Astrocyte (in vitro differentiated cells and primary cell): Measurements from ENCODE around the gene AFG1L. TPM values are rescaled to one million over a fixed set of nuclear protein-coding genes. Genes with fewer than 3 reads are reported as not detected.

ENCODE experiments used
- DNase-seq: peaks from one replicate; pipeline ENCODE4 v3.0.0-alpha.2; 2010; ENCODE audit warnings: low read depth
- FAIRE-seq: peaks from 2 replicates; lab custom pipeline; 2011; peaks lifted over from hg19 to GRCh38; lab: Jason Lieb, UNC
- H2AFZ ChIP-seq: 2 replicates; pipeline ENCODE4 v1.6.0; 2012; ENCODE audit warnings: low read depth, low read length, inconsistent platforms
- H3K27ac ChIP-seq: 2 replicates; pipeline ENCODE4 v1.5.1; 2011; ENCODE audit warnings: low read depth, low read length, inconsistent platforms
- H3K27me3 ChIP-seq: 2 replicates; pipeline ENCODE4 v1.6.0; 2011; ENCODE audit warnings: low read length, inconsistent platforms; ENCODE audit not compliant: insufficient read depth
- H3K36me3 ChIP-seq: 2 replicates; pipeline ENCODE4 v1.5.1; 2011; ENCODE audit warnings: low read length, inconsistent platforms; ENCODE audit not compliant: insufficient read depth
- H3K4me1 ChIP-seq: 2 replicates; pipeline ENCODE4 v1.5.1; 2011; ENCODE audit warnings: low read length, inconsistent platforms; ENCODE audit not compliant: insufficient read depth
- H3K4me2 ChIP-seq: 2 replicates; pipeline ENCODE4 v1.6.0; 2012; ENCODE audit warnings: low read length, inconsistent platforms
- H3K4me3 ChIP-seq: 2 replicates; pipeline ENCODE4 v1.5.1; 2011; ENCODE audit warnings: low read depth, mild to moderate bottlenecking, low read length, inconsistent platforms; ENCODE audit not compliant: insufficient read depth
- H3K79me2 ChIP-seq: 2 replicates; pipeline ENCODE4 v1.6.0; 2012; ENCODE audit warnings: mild to moderate bottlenecking, low read length, inconsistent platforms; ENCODE audit not compliant: insufficient read depth
- H3K9ac ChIP-seq: 2 replicates; pipeline ENCODE4 v1.6.0; 2012; ENCODE audit warnings: mild to moderate bottlenecking, low read length, inconsistent platforms
- H3K9me3 ChIP-seq: 2 replicates; pipeline ENCODE4 v1.5.1; 2012; ENCODE audit warnings: low read depth, mild to moderate bottlenecking, low read length, inconsistent platforms; ENCODE audit not compliant: insufficient read depth
- H4K20me1 ChIP-seq: 2 replicates; pipeline ENCODE4 v1.6.0; 2012; ENCODE audit warnings: low read length, inconsistent platforms; ENCODE audit not compliant: insufficient read depth
- H3K27ac Mint-ChIP-seq: one replicate; pipeline ENCODE4 v1.8.0; 2021; ENCODE audit warnings: mild to moderate bottlenecking, mixed read lengths; ENCODE audit not compliant: unreplicated experiment
- H3K27me3 Mint-ChIP-seq: one replicate; pipeline ENCODE4 v1.8.0; 2021; ENCODE audit warnings: low read depth, mixed read lengths; ENCODE audit not compliant: unreplicated experiment
- H3K36me3 Mint-ChIP-seq: one replicate; pipeline ENCODE4 v1.8.0; 2021; ENCODE audit warnings: low read depth, mixed read lengths; ENCODE audit not compliant: unreplicated experiment
- H3K4me1 Mint-ChIP-seq: one replicate; pipeline ENCODE4 v1.8.0; 2021; ENCODE audit warnings: low read depth, mixed read lengths; ENCODE audit not compliant: unreplicated experiment
- H3K4me3 Mint-ChIP-seq: one replicate; pipeline ENCODE4 v1.8.0; 2021; ENCODE audit warnings: mild to moderate bottlenecking, moderate library complexity, mixed read lengths; ENCODE audit not compliant: unreplicated experiment
- H3K9me3 Mint-ChIP-seq: one replicate; pipeline ENCODE4 v1.8.0; 2021; ENCODE audit warnings: mild to moderate bottlenecking, mixed read lengths; ENCODE audit not compliant: unreplicated experiment
- CTCF ChIP-seq: IDR thresholded peaks from 2 replicates; pipeline ENCODE4 v1.5.1; 2011; ENCODE audit warnings: low read depth, mild to moderate bottlenecking, inconsistent platforms, low read length, moderate library complexity; ENCODE audit not compliant: insufficient read depth
- EZH2 ChIP-seq: IDR thresholded peaks from 2 replicates; pipeline ENCODE4 v1.6.1; 2012; ENCODE audit warnings: mild to moderate bottlenecking, low read length, inconsistent platforms; ENCODE audit not compliant: insufficient read depth
- total RNA-seq: library from RNA; stranded (reverse); gene quantifications from 2 replicates; pipeline ENCODE4 v1.2.1, GENCODE V29; 2021

Gene AFG1L
- total RNA-seq, 1 donor from 2014 or later, result 7.9 TPM

- Mint-ChIP-seq H3K27ac (no peak overlapping the region), H3K4me3 (no peak overlapping the region), H3K27me3 (no peaks in the 10 kb centered on the region), H3K9me3 (no peaks in the 10 kb centered on the region), H3K36me3 (no peaks in the 10 kb centered on the region), H3K4me1 (peaks cover 13% of the 10 kb centered on the region)
- Histone ChIP-seq H3K9me3 (no peaks in the 10 kb centered on the region), H3K4me2 (no peak overlapping the region), H3K79me2 (no peaks in the 10 kb centered on the region), H2AFZ (no peak overlapping the region), H3K9ac (no peak overlapping the region), H3K4me3 (no peak overlapping the region), H3K27me3 (no peaks in the 10 kb centered on the region), H4K20me1 (no peaks in the 10 kb centered on the region), H3K27ac (no peak overlapping the region), H3K4me1 (no peaks in the 10 kb centered on the region), H3K36me3 (no peaks in the 10 kb centered on the region)
- no peak for FAIRE-seq
- no peak for TF ChIP-seq CTCF
- TF ChIP-seq EZH2, result no peak
- DNase-seq, result no peak
Measured at GRCh38 chr6:108469316-108469715, 174.5 kb downstream of the AFG1L start.

DNA sequence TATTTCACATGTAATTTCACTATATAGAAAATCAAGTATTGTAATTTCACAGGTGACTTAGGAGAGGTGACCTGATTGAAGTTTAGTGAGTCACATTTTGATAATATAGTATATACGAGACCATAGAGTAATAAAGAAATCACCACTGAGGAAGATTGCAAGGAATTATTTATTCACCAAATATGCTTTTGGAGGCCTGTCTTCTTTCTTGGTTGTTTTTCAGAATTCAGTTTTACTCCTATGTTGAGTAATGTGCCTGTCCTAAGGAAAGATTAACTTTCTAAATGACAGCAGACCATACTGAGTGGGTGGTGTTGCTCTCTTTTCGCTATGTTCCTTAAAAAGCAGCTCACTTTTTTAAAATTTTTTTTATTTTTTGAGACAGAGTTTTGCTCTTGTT, 178.3 kb downstream of the AFG1L start:
- no peak overlapping the region for H3K4me3 Mint-ChIP-seq
- Histone ChIP-seq H3K4me3 (no peak overlapping the region), H3K79me2 (no peaks in the 10 kb centered on the region), H4K20me1 (no peaks in the 10 kb centered on the region), H3K4me1 (no peaks in the 10 kb centered on the region), H3K9me3 (no peaks in the 10 kb centered on the region), H3K27me3 (no peaks in the 10 kb centered on the region), H2AFZ (no peak overlapping the region), H3K27ac (no peak overlapping the region), H3K9ac (no peak overlapping the region), H3K36me3 (no peaks in the 10 kb centered on the region), H3K4me2 (no peak overlapping the region)
- H3K27me3 Mint-ChIP-seq, result no peaks in the 10 kb centered on the region
- FAIRE-seq (no peak), DNase-seq (no peak)
- H3K27ac Mint-ChIP-seq, result no peak overlapping the region
- no peaks in the 10 kb centered on the region for H3K9me3 Mint-ChIP-seq
- no peaks in the 10 kb centered on the region for H3K36me3 Mint-ChIP-seq
- peaks cover 4% of the 10 kb centered on the region for H3K4me1 Mint-ChIP-seq
- TF ChIP-seq CTCF (no peak), EZH2 (no peak)

- Histone ChIP-seq H3K4me1 (no peaks in the 10 kb centered on the region), H3K36me3 (no peaks in the 10 kb centered on the region), H3K27me3 (no peaks in the 10 kb centered on the region), H3K9ac (no peak overlapping the region), H4K20me1 (no peaks in the 10 kb centered on the region), H3K79me2 (no peaks in the 10 kb centered on the region), H3K4me2 (no peak overlapping the region), H2AFZ (no peak overlapping the region), H3K9me3 (no peaks in the 10 kb centered on the region), H3K27ac (no peak overlapping the region), H3K4me3 (no peak overlapping the region)
- no peak overlapping the region for H3K27ac Mint-ChIP-seq
- H3K4me3 Mint-ChIP-seq, result no peak overlapping the region
- peaks cover 3% of the 10 kb centered on the region for H3K36me3 Mint-ChIP-seq
- DNase-seq, result no peak
- peaks cover 4% of the 10 kb centered on the region for H3K9me3 Mint-ChIP-seq
- no peaks in the 10 kb centered on the region for H3K27me3 Mint-ChIP-seq
- no peaks in the 10 kb centered on the region for H3K4me1 Mint-ChIP-seq
- TF ChIP-seq EZH2, result no peak
- no peak for TF ChIP-seq CTCF
- FAIRE-seq, result no peak
Measured at GRCh38 chr6:108476376-108476775, 181.5 kb downstream of the AFG1L start.
